Measurements from ENCODE around the gene THAP2.
"Not testable (repeated sequence)": the region's sequence is repeated elsewhere in the genome, so short reads cannot be mapped to it uniquely, and the experiment has no call there.

THAP2 gene

DNA sequence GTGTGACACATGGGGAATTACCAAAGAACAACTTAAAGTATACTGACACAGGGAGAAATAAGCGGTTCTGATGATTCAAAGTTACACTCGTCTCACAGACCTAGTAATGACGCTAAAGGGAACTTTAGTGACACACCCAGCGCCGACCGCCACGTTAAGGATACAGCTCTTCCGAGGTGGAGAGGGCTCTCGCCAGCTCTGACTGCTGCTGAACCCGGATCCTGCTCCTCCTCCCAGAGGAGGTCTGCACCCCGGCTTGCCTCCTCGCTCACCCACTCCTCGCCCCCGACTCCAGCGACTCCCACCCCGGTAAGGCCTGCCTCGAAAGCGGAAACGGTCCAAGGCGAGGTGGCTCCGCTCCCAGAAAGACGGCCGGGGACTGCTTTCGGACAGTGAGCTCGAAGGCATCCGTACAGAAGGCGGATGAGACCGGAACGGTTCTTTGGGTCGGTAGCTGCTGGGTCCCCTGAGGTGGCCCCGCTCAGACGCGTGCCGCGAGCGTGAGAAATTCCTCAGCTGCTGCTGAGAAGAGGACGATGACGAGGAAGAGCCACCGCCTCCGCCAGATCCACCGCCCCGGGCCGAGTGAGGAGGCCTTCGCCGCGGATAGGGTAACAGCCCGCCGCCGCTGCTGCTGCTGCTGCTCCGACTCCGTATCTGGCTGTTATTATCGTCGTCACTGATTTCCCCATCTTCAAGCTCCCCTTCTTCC lies 1.1 kb upstream of the THAP2 start:
- peak; percentile 34 to 55 for DNase-seq (ENCODE audit: low read depth in 2 of 2)

GRCh38 chr12:71664411-71665089 lies 449 bp downstream of the THAP2 start:
- no peak for DNase-seq (ENCODE audit: low read depth in 2 of 2)

DNA sequence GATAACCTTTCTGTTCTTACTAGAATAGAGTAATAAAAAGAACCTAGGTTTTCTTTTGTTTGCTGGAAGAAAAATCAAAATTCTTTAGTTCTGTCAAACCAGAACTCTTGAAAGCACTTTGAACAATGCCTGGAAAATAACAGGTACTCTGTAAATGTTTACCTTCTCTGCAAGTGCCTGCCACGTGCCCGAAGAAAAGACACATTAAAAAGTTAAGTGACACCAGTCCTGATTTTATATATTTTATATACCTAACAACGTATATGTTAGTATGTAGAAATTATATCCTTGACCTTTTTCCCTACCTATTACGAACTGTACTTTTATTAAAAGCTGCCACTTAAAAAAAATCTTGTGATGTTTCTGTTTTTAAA lies 976 bp downstream of the THAP2 start:
- no peak for DNase-seq (ENCODE audit: low read depth in 2 of 2)

GRCh38 chr12:71666259-71666658 lies 2.2 kb downstream of the THAP2 start:
- DNase-seq (ENCODE audit: low read depth in 2 of 2), result no peak

DNA sequence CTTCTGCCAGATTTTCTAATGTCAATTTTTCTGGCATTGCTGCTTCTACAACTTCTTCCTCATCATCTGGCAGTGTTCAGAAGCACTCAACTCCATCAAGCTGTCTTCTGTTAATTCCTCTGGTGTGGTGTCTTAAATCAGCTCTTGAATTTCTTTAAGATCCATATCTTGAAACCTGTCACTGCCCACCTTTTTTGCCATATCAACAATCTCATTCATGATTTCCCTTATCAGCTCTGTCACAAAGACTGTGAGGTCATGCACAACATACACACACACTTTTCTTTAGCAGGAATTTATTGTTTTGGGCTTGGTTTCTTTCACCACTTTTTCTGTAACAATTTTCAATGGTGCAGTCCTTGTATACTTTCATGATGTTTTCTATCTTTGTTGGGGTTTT lies 7.2 kb downstream of the THAP2 start:
- DNase-seq (ENCODE audit: low read depth in 2 of 2), result no peak

DNA sequence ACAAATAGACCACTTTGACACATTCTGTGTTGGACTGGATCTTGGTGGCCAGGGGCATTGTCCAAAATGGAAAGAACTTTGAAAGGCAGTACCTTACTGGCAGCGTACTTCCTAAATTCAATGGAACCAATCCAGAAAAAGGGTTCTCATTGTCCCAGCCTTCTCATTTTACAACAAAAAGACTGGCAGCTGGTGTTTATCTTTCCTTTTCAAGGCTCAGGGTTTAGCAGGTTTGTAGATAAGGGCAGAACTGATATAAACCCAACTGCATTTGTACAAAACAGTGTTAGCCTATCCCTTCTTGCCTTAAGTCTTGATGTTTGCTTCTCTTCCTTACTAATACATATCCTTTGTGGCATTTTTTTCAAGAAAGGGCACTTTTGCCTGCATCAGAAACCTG lies 7.7 kb downstream of the THAP2 start:
- no peak for DNase-seq (ENCODE audit: low read depth in 2 of 2)

- DNase-seq (ENCODE audit: low read depth in 2 of 2), result no peak
Observed at GRCh38 chr12:71682466-71682865, 18.4 kb downstream of the THAP2 start.

DNA sequence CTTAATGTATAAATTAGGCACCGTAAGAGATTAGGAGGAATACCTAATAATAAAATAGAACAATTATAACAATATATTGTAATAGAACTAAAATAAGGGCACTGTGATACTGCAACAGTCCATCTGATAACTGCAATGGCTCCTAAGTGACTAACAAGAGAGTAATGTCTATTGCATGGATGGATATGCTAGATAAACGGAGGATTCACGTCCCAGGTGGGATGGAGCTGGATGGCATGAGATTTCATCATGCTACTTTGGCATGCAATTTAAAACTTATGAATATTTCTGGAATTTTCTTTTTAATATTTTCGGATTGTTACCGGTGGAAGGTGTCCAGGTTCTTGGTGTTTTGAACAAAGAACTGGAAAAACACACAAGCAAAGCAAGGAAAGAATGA lies 19.5 kb downstream of the THAP2 start:
- no peak for DNase-seq (ENCODE audit: low read depth in 2 of 2)

- DNase-seq (ENCODE audit: low read depth in 2 of 2), result no peak
Observed at GRCh38 chr12:71684081-71684480, 20.0 kb downstream of the THAP2 start.

DNA sequence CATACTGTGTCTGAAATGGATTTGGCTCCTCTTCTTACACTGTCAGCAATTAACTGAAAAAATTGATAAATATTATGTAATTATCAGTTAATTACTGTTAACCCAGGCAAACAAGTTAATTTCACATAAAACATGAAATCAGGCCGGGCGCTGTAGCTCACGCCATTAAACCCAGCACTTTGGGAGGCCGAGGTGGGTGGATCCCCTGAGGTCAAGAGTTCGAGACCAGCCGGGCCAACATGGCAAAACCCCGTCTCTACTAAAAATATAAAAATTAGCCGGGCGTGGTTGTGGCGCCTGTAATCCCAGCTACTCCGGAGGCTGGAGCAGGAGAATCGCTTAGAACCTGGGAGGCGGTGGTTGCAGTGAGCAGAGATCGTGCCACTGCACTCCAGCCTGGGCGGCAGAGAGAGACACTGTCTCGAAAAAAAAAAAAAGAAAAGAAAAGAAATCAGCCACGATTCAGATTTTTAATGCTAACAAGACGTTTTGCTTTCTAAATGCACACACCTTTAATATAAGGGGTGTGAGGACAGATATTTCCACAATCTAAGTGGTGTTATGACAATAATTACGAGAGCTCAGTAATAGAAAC lies 21.3 kb downstream of the THAP2 start:
- no peak for DNase-seq (ENCODE audit: low read depth in 2 of 2)

DNA sequence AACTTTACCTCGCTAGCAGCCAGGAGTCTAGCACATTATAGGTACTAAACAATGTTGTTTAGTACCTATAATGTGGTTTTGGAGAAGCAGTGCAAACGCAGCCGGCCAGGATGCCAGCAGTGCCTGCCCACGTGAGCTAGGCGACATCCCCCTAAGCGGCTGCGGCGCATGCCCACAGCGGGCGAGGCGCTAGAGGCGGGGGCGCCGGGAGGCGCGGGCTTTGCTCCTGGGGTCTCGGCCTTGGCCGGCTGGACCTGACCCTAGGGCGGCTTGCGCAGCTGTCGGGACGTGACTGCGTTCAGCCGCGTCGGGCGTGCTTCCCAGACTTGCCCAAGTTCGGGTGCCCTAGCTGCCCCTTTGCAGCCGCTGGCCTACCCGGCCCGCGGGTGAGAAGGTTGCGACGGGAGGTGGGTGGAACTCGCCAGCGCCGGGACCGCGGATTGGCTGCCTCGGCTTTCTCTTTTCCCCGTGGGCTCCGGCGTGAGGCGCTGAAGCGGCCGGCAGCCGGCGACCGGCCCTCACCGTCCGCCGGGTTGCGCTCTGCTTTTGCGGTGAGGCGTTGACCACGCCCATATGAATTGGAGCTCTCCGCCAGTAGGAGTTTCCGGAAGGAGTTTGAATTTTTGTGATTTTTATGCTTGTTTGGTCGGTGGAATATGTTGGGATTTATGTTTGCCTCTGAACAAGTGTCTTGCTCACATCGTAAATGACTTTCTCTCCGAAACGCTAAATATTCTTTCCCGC lies 22.0 kb downstream of the THAP2 start, which contains the start of gene TMEM19:
TMEM19 (plus strand) TSS at position 169 of the 744 bp plus-strand sequence. CDS start 599 bp downstream, outside the sequence.
- DNase-seq (ENCODE audit: low read depth in 2 of 2), result peak; percentile 62 to 69

GRCh38 chr12:71686658-71687025 lies 22.5 kb downstream of the THAP2 start:
- DNase-seq (ENCODE audit: low read depth in 2 of 2), result no peak

DNA sequence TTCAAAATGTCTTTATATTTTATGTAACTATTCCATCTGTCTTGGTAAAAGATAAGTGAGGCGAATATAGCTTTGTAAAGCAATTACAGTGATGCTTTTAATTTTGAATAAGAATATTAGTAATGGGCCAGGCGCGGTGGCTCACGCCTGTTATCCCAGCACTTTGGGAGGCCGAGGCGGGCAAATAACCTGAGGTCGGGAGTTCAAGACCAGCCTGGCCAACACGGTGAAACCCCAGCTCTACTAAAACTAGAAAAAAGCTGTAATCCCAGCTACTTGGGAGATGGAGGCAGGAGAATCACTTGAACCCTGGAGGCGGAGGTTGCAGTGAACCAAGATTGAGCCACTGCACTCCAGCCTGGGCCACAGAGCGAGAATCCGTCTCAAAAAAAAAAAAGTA lies 23.1 kb downstream of the THAP2 start:
- DNase-seq (ENCODE audit: low read depth in 2 of 2), result not testable (repeated sequence)

GRCh38 chr12:71688961-71689570 lies 25.0 kb downstream of the THAP2 start:
- DNase-seq (ENCODE audit: low read depth in 2 of 2), result no peak

GRCh38 chr12:71691504-71692129 lies 27.5 kb downstream of the THAP2 start:
- DNase-seq (ENCODE audit: low read depth in 2 of 2), result no peak

DNA sequence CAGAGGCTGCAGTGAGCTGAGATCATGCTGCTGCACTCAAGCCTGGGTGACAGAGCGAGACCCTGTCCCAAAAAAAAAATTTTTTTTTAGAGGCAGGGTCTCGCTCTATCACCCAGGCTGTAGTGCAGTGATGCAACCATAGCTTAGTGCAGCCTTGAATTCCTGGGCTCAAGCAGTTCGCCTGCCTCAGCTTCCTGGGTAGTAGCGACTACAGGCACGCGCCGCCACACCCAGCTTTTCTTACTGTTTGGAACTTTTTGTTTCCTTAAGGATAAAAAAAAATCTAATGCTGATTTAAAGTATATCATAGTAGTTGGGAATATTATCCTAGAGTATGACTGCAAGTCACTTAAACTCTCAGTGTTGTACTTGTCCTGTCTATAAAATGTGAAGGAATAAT lies 29.0 kb downstream of the THAP2 start:
- DNase-seq (ENCODE audit: low read depth in 2 of 2), result no peak

DNA sequence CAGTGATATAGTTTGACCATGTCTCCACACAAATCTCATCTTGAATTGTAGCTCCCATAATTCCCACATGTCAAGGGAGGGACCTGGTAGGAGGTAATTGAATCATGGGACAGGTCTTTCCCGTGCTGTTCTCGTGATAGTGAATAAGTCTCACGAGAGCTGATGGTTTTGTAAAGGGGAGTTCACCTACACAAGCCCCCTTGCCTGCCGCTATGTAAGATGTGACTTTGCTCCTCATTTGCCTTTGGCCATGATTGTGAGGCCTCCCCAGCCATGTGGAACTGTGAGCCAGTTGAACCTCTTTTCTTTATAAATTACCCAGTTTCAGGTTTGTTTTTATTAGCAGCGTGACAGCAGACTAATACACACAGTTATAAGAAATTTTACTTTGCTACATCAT lies 29.6 kb downstream of the THAP2 start:
- not testable (repeated sequence) for DNase-seq (ENCODE audit: low read depth in 2 of 2)

DNA sequence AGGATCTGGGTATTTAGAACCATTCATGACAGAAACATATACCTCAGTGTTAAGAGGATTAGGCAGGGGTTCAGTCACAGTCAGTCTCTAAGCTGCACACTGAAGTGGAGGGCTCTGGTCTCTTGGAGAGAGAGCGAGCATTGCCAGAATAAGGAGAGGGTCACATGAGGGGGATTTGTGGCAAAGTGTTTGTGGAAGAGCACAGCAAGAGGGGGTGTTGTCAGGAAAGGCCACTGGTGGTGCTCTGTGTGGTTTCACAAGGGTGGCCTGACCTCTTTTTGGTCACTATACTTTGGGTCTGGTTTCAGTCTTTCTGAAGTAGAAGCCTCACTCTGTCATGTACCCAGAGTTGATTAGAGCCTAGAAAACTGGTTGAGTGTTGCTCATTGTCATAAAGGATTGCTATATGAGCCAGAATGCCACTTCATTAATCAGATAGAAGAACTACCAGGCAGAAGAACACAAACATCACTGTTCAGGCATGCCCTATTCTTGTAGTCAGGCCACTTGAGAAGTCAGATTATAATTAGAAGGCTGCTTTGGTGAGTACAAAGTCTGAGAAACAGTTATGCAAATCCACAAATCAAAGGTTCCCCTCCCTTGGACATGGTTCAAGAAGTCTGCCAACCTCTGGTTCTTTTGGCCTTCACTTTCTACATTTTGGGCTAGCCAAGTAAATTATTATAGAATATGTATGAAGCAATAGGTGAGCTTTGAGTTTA lies 30.2 kb downstream of the THAP2 start:
- DNase-seq (ENCODE audit: low read depth in 2 of 2), result no peak

DNA sequence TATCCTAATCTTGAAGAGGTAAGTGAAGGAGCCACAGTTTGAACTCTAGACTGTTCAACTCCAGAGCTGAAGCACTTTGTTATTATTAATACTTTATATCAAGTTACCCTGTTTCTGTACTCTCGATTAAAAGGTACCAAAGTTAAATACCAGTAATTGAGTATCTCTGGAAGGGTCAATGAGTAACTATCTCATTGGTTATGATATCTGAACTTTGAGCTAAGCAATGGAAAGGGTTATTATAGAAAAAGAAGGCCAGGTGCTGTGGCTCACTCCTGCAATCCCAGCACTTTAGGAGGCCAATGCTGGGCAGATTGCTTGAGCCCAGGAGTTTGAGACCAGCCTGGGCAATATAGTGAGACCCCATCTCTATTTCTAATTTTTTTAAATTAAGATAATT lies 31.7 kb downstream of the THAP2 start:
- no peak for DNase-seq (ENCODE audit: low read depth in 2 of 2)

GRCh38 chr12:71702181-71702580 lies 38.1 kb downstream of the THAP2 start:
- DNase-seq (ENCODE audit: low read depth in 2 of 2), result not testable (repeated sequence)

DNA sequence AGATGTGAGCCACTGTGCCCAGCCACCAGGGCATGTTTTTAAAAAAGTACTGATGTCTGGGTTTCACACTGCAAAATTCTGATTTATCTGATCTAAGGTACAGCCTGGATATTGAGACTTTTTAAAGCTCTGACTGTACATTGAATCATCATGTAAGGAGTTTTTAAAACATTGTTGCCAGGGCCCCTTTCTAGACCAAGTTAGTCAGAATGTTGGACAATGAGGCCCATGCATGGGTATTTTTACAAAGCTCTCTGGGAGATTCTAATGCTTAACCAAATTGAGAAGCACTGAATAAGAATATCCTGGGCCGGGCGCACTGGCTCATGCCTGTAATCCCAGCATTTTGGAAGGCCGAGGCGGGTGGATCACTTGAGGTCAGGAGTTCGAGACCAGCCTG lies 38.5 kb downstream of the THAP2 start:
- DNase-seq (ENCODE audit: low read depth in 2 of 2), result no peak
